Fibroblast of villous mesenchyme (primary cell): ENCODE results near the gene RTL1. TPM values are rescaled to one million over a fixed set of nuclear protein-coding genes. Genes with fewer than 3 reads are reported as not detected.

ENCODE experiments used
- DNase-seq: peaks from one replicate; pipeline ENCODE4 v3.0.0-alpha.2; 2010; ENCODE audit warnings: low read depth
- H3K4me3 ChIP-seq: 2 replicates; pipeline ENCODE4 v1.5.1; 2011; ENCODE audit warnings: low read depth, mild to moderate bottlenecking, low read length
- CTCF ChIP-seq: IDR thresholded peaks from 2 replicates; pipeline ENCODE4 v1.5.1; 2012; ENCODE audit warnings: low read depth, mild to moderate bottlenecking, low read length; ENCODE audit not compliant: insufficient read depth
- total RNA-seq: library from RNA; depleted of rRNA; stranded (reverse); fragments of >200 nt; gene quantifications from 2 replicates; pipeline ENCODE4 v1.2.3, GENCODE V29; 2012

The RTL1 gene
- total RNA-seq, 1 donor: not detected

GRCh38 chr14:100904307-100905087, 975 bp upstream of the RTL1 start:
- DNase-seq: no peak
- H3K4me3 ChIP-seq: no peak overlapping the region
- TF ChIP-seq CTCF: peak; percentile 25

DNA sequence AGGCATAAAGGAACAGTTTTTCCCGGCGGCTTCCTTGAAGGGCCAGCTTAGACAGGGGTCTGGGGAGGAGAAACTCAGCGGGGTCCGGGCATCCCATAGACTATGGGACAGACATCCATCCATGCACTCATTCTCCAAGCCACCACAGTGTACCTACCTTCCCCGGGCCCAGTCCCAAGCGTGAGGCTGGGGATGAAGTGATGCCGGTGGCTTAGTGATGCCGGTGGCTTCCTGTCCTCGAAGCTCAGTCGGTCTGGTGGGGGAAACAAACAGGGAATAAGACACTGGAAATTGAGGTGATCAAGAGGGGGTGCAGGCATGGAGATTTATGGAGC, 421 bp downstream of the RTL1 start:
- no peak overlapping the region for H3K4me3 ChIP-seq
- DNase-seq: no peak
- TF ChIP-seq CTCF: no peak

- no peak for DNase-seq
- no peak overlapping the region for H3K4me3 ChIP-seq
- TF ChIP-seq CTCF: peak; percentile 27
Observed at GRCh38 chr14:100902295-100903133, 1.0 kb downstream of the RTL1 start.

- TF ChIP-seq CTCF: no peak
- no peak for DNase-seq
Observed at GRCh38 chr14:100901391-100902183, 1.9 kb downstream of the RTL1 start.

GRCh38 chr14:100900837-100901390, 2.6 kb downstream of the RTL1 start:
- H3K4me3 ChIP-seq: no peak overlapping the region
- peak; percentile 38 for TF ChIP-seq CTCF
- no peak for DNase-seq

More at GRCh38 chr14:100901391-100902183, 1.9 kb downstream of the RTL1 start:
- no peak overlapping the region for H3K4me3 ChIP-seq

DNA sequence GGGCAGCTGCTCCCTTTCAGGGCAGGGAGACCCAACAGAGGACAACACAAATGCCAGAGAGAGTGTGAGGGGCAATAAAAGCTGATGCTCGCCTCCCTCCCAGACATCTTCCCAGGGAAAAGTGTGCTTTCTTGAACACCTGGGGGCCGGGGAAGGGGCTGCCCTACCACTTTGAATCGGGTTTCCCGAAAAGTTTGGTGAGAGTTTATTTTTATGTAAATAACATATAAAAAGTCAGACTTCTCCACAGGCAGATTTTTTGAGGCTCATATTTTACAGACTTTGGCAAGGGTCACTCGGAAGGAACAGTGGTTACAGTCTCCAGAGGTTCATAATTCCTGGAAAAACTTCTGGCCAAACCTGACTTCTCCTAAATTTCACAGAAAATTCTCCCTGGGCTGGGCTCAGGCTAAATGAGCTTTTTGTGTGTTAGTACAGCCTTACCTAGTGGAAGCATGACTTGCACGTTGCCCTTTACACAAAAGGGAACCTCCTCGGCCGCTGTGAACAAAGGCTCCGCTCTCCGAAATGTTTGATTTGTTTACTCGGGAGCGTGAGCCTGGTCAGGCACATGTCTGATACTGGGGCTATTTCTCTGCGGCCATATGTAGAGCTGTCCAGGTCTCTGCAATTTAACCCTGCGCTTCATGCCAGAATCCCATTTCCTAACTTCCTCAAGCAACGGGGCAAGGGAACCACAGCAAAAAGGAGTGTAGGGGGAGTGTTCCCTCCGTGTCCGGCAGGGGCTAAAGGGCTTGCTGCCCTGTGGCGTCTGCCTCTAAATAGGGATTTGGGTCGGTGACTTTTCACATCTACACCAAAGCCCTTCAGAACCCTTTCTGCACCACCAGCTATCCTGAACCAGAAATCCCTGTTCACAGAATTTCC, 3.4 kb downstream of the RTL1 start:
- no peak for TF ChIP-seq CTCF

More for the DNA sequence above, 3.4 kb downstream of the RTL1 start:
- DNase-seq: no peak
- no peak overlapping the region for H3K4me3 ChIP-seq
